Keratinocyte (primary cell): Measurements from ENCODE around the gene GNA15.

Source experiments
- CTCF ChIP-seq, 3 experiments: IDR thresholded peaks in 1 of 3; conservative IDR thresholded peaks in 1 of 3; optimal IDR thresholded peaks in 1 of 3; 2 replicates in 2 of 3; 3 replicates in 1 of 3; pipeline versions ENCODE3 to v1.5.1; 2011; ENCODE audit warnings: low read length in 3 of 3, mild to moderate bottlenecking in 3 of 3, moderate library complexity in 2 of 3, control low read depth in 1 of 3, inconsistent platforms in 1 of 3; ENCODE audit not compliant: insufficient read depth in 2 of 3; ENCODE audit errors: extremely low read depth in 1 of 3
- EZH2 ChIP-seq: IDR thresholded peaks from one replicate; pipeline ENCODE4 v1.6.1; 2012; ENCODE audit warnings: inconsistent platforms, mild to moderate bottlenecking, low read length, moderate library complexity

DNA sequence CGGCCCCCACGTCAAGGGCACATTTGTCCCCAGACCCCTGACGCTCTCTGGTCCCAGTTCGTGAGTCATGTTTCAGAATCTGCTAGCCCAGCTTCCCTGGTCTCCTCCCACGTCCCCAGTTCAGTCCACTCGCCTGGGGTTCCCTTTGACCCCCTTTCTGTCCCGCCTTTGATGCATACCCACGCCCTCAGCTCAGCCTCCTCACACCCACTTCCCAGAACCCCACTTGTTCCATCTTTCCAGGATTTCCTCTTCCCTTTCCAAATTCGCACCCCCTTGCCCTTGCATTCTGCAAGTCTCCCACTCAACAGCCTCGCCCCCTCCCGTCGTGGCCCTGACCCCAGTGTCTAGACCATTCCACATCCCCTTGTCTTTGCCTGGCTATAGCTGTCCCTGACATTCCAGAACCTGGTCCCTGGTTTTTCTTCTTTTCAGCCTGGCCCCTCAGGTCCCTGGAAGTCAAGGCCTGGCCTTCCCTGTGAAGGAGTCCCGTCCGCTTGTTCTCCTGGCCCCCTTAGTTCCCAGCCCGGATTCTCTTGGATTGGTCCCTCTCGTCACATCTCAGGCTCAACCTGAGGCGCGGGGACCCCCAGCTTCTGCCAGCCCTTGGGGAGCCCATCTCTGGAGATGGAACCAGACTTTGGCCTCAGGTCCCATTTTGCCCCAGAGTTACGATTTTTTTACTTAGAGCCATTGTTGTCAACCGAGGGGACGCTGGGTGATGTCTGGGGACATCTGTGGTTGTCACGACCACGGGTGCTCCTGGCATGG, 51.2 kb downstream of the GNA15 start:
- TF ChIP-seq CTCF (optimal IDR thresholded peaks at IDR 0.05 in 1 of 3, IDR thresholded peaks at IDR 0.05 in 1 of 3, conservative IDR thresholded peaks at IDR 0.05 in 1 of 3; ENCODE audit: extremely low read depth in 1 of 3, insufficient read depth in 2 of 3, low read length in 3 of 3) (no peak), EZH2 (no peak)
